ENCODE results near the gene RPAP3. TPM values are rescaled to one million over a fixed set of nuclear protein-coding genes. Genes with fewer than 3 reads are reported as not detected.

Gene RPAP3
- total RNA-seq, 2 experiments from 2014 or later: 21.6 to 53.9 TPM

DNA sequence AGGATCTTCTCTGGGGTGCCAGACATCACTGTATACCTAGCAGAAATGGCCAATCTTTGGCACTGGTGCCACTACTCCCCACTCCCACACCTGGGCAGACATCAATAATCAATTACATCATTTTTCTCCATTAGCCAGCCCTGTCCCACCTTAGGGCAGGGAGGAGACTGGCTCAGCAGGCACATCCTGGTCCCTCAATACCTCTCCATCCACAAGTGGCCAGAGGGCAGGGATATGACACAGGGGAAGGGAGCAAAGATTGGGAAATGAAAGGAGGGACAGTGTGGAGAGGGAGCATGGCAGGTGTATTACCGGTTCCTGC, 42.6 kb upstream of the RPAP3 start:
- H3K4me1 ChIP-seq (ENCODE audit: insufficient read depth, low read length, poor library complexity, severe bottlenecking): peaks cover 42% of the 10 kb centered on the region

DNA sequence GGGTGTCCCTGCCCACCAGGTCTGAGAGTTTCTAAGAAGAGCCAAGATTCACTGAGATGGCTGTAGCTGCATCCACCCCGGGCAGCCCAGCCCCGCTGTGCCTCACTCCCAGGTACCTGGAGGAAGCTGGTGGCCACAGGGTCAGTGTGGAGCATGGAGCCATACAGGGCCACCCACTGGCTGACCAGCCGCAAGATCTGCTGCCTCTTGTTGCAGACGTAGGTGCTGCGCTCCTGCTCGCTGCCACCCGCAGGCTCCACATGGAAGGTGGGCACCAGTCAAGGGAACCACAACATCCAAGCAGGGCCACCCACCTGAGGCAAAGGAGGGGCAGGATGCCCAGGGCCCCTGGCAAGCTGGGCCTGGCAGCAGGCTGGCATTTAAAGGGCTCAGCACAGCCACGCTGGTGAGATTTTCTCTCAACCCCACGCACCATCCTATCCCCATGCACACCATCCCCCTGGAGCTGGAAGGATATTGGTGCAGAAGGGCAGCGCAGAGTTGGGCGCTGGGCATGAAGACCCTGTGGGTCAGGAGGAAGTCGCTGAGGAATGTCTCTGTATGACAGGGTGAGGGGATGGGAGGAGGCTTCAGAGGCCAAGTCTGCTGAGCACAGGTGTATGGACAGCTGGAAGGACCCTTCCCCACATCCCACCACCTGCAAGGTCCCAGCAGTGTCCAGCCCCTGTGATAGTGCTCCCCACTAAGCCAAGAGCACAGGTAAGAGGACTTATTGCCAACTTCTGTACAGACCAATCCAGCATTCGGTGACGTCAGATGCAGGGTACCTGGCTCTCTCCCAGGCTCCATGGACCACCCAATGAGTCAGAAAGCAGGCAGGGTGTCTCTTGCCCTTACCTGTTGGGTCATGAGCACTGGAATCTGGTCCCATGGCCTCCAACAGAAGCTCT, 42.0 kb upstream of the RPAP3 start:
- Histone ChIP-seq H3K9me2 (ENCODE audit: insufficient read depth, low read length) (no peaks in the 10 kb centered on the region), H3K4me3 (ENCODE audit: low read depth, low read length, poor library complexity, severe bottlenecking) (no peak overlapping the region), H4K20me1 (ENCODE audit: insufficient read depth, low read length) (no peaks in the 10 kb centered on the region), H2AFZ (ENCODE audit: low read length) (no peak overlapping the region), H3K36me3 (ENCODE audit: insufficient read depth, low read length) (no peaks in the 10 kb centered on the region), H3K79me2 (ENCODE audit: insufficient read depth, low read depth, low read length) (no peaks in the 10 kb centered on the region), H3K4me1 (ENCODE audit: insufficient read depth, low read length, poor library complexity, severe bottlenecking) (peaks cover 38% of the 10 kb centered on the region), H3K4me2 (ENCODE audit: low read length) (peak overlapping the region; percentile 62), H3K27ac (ENCODE audit: low read depth, low read length, poor library complexity, severe bottlenecking) (peak overlapping the region; percentile 8), H3K9me3 (ENCODE audit: low read length) (no peaks in the 10 kb centered on the region)
- ChIA-PET CTCF (ENCODE audit: unreplicated experiment) (interaction anchor here (1.5 kb wide), 1 partner anchor 19 kb away, joined by 5 read pairs; no protein-coding TSS in a partner anchor), POLR2A (interaction anchor here (0.7 to 1.8 kb wide), 5 partner anchors 10 to 40 kb away, joined by 3 to 6 read pairs (median 3); no protein-coding TSS in a partner anchor)
- no peak for DNase-seq (ENCODE audit: low spot score)
- intact Hi-C loops (cut with micrococcal nuclease; ENCODE audit: unreplicated experiment): no loop called here
- no peak for TF ChIP-seq EZH2phosphoT487 (IDR thresholded peaks at IDR 0.05; ENCODE audit: borderline replicate concordance, low read depth, low read length)
- TF ChIP-seq, protein P1, sequence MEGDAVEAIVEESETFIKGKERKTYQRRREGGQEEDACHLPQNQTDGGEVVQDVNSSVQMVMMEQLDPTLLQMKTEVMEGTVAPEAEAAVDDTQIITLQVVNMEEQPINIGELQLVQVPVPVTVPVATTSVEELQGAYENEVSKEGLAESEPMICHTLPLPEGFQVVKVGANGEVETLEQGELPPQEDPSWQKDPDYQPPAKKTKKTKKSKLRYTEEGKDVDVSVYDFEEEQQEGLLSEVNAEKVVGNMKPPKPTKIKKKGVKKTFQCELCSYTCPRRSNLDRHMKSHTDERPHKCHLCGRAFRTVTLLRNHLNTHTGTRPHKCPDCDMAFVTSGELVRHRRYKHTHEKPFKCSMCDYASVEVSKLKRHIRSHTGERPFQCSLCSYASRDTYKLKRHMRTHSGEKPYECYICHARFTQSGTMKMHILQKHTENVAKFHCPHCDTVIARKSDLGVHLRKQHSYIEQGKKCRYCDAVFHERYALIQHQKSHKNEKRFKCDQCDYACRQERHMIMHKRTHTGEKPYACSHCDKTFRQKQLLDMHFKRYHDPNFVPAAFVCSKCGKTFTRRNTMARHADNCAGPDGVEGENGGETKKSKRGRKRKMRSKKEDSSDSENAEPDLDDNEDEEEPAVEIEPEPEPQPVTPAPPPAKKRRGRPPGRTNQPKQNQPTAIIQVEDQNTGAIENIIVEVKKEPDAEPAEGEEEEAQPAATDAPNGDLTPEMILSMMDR (conservative IDR thresholded peaks at IDR 0.05; ENCODE audit: low read length): no peak
- no TSS peak for BruUV-seq (replicated peaks)

More for the DNA sequence above, 42.6 kb upstream of the RPAP3 start:
- H3K27ac ChIP-seq (ENCODE audit: low read depth, low read length, poor library complexity, severe bottlenecking): no peak overlapping the region
- no peaks in the 10 kb centered on the region for H3K79me2 ChIP-seq (ENCODE audit: insufficient read depth, low read depth, low read length)
- intact Hi-C loops (cut with micrococcal nuclease; ENCODE audit: unreplicated experiment): no loop called here
- ChIA-PET CTCF (ENCODE audit: unreplicated experiment) (interaction anchor here (1.5 kb wide), 1 partner anchor 18 kb away, joined by 5 read pairs; no protein-coding TSS in a partner anchor), POLR2A (interaction anchor here (0.9 to 1.8 kb wide), 3 partner anchors 9 to 41 kb away, joined by 3 to 6 read pairs (median 6); no protein-coding TSS in a partner anchor)
- no peak for DNase-seq (ENCODE audit: low spot score)
- H2AFZ ChIP-seq (ENCODE audit: low read length): no peak overlapping the region
- no TSS peak for BruUV-seq (replicated peaks)
- no peaks in the 10 kb centered on the region for H3K36me3 ChIP-seq (ENCODE audit: insufficient read depth, low read length)
- no peak overlapping the region for H3K4me3 ChIP-seq (ENCODE audit: low read depth, low read length, poor library complexity, severe bottlenecking)
- TF ChIP-seq EZH2phosphoT487 (IDR thresholded peaks at IDR 0.05; ENCODE audit: borderline replicate concordance, low read depth, low read length): no peak
- TF ChIP-seq, protein P1 (conservative IDR thresholded peaks at IDR 0.05; ENCODE audit: low read length): no peak
- H3K9me2 ChIP-seq (ENCODE audit: insufficient read depth, low read length): no peaks in the 10 kb centered on the region
- no peak overlapping the region for H3K4me2 ChIP-seq (ENCODE audit: low read length)
- H3K9me3 ChIP-seq (ENCODE audit: low read length): no peaks in the 10 kb centered on the region
- no peaks in the 10 kb centered on the region for H4K20me1 ChIP-seq (ENCODE audit: insufficient read depth, low read length)

DNA sequence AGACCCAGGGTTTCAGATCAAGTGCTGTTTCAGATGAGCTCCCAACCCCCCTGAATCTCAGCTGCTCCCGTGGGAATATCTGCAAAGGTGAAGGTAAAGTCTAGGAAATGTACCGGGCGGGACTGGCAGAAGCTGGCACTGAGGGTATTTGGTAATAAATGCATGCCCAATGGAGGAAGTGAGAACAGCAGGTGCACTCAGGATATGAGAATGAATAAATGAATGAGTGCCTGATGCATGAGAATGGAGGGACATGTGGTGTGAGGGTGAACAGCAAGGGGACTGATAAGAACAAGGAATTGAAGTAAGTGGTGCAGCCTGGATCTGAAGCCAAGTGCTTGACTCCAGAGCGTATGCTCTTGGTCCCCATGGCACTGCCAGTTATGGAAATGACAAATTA, 41.3 kb upstream of the RPAP3 start:
- ChIA-PET POLR2A (interaction anchor here (0.7 to 1.8 kb wide), 4 partner anchors 10 to 23 kb away, joined by 3 to 6 read pairs (median 3); no protein-coding TSS in a partner anchor), CTCF (ENCODE audit: unreplicated experiment) (no interaction called here)
- Histone ChIP-seq H3K79me2 (ENCODE audit: insufficient read depth, low read depth, low read length) (no peaks in the 10 kb centered on the region), H3K27ac (ENCODE audit: low read depth, low read length, poor library complexity, severe bottlenecking) (peak overlapping the region; percentile 9), H3K36me3 (ENCODE audit: insufficient read depth, low read length) (no peaks in the 10 kb centered on the region), H3K9me2 (ENCODE audit: insufficient read depth, low read length) (no peaks in the 10 kb centered on the region), H4K20me1 (ENCODE audit: insufficient read depth, low read length) (no peaks in the 10 kb centered on the region), H3K9me3 (ENCODE audit: low read length) (no peaks in the 10 kb centered on the region), H3K4me2 (ENCODE audit: low read length) (peak overlapping the region; percentile 62), H2AFZ (ENCODE audit: low read length) (no peak overlapping the region), H3K4me3 (ENCODE audit: low read depth, low read length, poor library complexity, severe bottlenecking) (peak overlapping the region; percentile 10), H3K4me1 (ENCODE audit: insufficient read depth, low read length, poor library complexity, severe bottlenecking) (peaks cover 38% of the 10 kb centered on the region)
- intact Hi-C loops (cut with micrococcal nuclease; ENCODE audit: unreplicated experiment): no loop called here
- TF ChIP-seq, protein P1 (conservative IDR thresholded peaks at IDR 0.05; ENCODE audit: low read length): no peak
- TF ChIP-seq EZH2phosphoT487 (IDR thresholded peaks at IDR 0.05; ENCODE audit: borderline replicate concordance, low read depth, low read length): no peak
- BruUV-seq (replicated peaks): no TSS peak
- DNase-seq (ENCODE audit: low spot score): peak; percentile 80
